HG03432 (cell line): Measurements from ENCODE around the gene ZNF729.
"Not testable (repeated sequence)": the region's sequence is repeated elsewhere in the genome, so short reads cannot be mapped to it uniquely, and the experiment has no call there.

Experiments used
- ATAC-seq: cut with Tn5 transposase; IDR thresholded peaks from one replicate; pipeline ENCODE4 v1.9.1; 2021; ENCODE audit warnings: mild to moderate bottlenecking, moderate library complexity; ENCODE audit not compliant: unreplicated experiment

Gene ZNF729

DNA sequence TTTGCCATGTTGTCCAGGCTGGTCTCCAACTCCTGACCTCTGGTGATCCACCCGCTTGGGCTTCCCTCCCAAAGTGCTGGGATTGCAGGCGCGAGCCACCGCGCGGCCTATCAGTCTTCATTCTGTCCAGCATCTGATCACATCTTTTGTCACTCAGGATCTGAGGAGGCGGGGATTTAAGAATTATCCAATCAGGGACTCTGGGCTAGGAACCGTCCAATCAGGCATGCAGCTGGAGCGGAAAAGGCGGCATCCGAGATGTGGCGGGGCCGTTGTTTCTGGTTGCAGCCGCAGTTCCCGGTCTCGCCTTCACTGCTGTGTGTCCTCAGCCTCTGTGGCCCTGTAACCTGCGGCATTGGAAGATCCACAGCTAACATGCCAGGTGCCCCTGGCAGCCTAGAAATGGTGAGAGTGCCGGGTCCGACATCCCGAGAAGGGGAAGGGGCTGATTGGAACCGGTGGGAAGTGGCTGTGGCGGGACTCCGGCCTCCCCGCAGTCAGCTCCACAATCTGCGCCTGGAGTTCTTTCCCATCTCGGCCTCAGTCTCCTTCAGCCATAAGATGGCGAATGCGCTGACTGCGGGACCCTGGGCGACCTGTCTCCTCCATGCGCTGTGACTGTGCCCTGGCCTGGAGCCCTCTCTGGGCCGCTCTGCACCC lies at the start of gene ZNF729:
Gene ZNF729 (plus strand): TSS at position 291 of the 660 bp plus-strand sequence. CDS start 85 bp downstream, at position 376.
- ATAC-seq: no peak

DNA sequence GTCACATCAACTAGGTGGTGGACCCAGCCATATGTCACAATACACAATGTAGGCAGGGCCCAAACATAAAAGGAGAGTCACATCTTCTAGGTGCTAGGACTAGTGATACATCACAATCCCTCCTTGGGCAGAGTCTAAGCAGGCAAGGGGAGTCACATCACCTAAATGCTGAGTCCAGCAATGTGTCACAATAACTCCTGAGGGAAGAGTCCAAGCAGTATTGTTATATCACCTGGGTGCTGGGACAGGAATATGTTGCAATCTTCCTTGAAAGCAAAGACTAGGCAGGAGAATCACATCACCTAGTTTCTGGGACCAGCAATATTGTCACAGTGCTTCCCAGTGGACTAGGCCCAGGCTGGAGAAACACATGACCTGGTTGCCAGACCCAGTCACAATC lies 29.4 kb upstream of the ZNF729 start:
- no peak for ATAC-seq

DNA sequence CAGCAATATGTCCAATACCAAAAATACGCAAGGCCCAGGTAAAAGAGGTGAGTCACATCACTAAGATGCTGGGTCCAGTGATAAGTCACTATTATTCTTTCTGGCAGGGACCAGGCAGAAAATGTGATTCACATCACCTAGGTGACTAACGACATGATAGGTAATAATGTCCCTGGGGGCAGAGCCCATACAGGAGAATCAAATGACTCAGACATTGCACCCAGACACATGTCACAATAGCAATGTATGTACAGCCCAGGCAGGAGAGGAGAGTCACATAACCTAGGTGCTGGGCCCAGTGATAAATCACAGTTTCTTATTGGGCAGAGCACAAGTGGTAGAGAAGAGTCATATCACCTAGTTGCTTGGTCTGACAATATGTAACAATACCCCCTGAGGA lies 28.9 kb upstream of the ZNF729 start:
- ATAC-seq: no peak

DNA sequence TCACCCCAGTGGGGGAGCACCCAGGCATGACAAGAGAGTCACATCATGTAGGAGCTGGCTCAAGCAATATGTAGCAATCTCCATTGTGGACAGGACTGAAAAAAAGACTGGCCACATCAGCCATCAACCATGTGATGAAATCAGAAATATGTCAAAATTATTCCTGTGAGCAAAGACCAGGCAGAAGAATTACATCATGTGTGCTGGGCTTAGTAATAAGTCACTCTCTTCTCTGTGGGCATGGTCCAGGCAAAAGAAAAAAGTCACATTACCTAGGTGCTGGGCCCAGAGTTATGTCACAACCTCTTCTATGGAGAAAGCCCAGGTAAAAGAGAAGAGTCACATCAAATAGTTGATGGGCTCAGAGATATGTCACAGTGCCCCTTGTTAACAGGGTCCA lies 28.3 kb upstream of the ZNF729 start:
- no peak for ATAC-seq

DNA sequence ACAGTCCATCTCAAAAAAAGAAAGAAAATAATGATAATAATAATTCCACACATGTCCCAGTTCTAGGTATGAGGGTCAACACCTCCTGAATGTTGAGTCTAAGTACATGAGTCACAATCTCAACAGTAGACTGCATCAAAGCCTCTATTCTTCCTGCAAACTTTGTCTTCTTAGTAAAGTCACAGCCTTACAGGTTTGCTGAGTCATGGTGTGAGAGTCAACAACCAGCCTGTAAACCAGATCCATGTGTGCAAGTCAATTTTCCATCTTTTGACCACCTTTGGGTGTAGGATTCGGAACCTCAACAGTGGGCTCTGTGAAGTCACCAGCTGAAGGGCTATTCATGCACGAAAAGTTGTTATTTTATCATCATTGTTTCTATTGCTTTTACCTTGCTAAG lies 25.7 kb upstream of the ZNF729 start:
- no peak for ATAC-seq

DNA sequence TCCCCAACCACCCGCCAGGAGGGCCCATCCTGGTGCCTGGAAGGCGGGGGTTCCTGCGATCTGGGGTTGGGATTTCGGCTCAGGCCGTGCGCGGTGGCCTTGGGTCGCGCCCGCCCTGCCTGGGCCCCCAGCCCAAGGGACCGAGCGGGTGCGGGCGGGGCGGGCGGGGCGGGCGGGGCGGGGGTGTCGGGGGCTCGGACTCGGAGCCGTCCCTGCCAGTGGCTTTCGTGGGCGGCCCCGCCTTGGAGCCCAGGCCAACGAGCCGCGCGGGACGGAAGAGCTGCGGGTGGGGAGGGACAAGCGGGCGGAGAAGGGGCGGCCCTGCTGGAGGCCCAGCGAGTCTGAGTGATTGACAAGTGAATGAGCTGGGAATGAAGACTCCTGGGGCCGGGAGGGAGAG lies 24.6 kb upstream of the ZNF729 start:
- ATAC-seq: no peak

DNA sequence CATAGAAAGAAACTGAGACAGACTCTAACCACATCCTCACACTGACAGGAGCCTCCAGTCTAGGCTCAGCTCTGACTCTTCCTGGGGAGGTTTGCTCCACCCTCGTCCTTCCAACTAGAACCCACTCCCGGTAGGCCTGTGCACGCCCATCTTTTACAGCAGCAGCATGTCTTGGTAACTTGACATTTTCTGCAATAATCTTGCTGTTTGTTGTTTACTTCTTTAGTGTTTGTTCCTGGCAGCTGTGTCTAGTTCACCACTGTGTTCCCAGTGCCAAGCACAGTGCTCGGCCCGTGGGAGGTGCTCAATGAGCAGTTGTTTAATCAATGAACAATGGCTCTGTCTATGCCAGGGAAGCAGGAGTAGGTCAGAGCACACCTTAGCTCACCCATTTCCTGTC lies 23.1 kb upstream of the ZNF729 start:
- ATAC-seq: no peak

DNA sequence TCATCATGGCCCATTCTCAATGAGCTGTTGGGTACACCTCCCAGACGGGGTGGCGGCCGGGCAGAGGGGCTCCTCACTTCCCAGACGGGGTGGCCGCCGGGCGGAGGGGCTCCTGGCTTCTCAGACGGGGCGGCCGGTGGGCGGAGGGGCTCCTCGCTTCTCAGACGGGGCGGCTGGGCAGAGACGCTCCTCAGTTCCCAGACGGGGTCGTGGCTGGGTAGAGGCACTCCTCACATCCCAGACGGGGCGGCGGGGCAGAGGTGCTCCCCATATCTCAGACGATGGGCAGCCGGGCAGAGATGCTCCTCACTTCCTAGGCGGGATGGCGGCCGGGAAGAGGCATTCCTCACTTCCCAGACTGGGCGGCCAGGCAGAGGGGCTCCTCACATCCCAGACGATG lies 35.3 kb downstream of the ZNF729 start:
- not testable (repeated sequence) for ATAC-seq

DNA sequence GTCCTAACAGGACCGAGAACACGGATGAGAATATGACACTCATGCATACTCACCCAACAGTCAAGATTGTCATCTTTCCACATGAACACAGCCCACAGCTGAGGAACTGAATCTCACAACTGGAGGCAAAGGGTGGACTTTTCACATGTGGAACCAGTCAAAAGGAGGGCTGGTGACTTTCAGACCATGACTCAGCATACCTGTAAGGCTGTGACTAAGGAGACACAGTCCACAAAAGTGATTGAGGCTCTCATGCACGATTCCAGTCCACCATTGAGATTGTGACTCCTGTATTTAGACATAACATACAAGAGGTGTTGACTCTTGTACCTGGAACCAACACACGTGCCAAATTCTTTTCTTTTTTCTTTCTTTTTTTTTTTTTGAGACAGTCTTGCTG lies 40.0 kb downstream of the ZNF729 start:
- no peak for ATAC-seq

DNA sequence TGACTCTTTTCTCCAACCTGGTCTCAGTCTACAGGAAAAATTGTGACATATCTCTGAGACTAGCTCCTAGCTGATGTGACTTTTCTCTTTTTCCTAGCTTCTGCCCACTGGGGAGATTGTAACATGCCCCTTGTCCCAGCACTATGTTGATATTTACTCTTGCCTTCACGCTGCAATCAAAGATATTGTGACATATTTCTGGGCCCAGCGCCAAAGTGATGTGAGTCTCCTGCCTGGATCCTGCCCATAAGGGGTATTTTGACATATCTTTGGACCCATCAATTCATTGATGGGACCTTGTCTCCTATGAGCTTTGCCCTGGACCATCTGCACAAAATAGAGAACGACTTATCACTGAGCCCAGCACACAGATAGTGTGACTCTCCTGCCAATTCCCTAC lies 41.1 kb downstream of the ZNF729 start:
- ATAC-seq: no peak

DNA sequence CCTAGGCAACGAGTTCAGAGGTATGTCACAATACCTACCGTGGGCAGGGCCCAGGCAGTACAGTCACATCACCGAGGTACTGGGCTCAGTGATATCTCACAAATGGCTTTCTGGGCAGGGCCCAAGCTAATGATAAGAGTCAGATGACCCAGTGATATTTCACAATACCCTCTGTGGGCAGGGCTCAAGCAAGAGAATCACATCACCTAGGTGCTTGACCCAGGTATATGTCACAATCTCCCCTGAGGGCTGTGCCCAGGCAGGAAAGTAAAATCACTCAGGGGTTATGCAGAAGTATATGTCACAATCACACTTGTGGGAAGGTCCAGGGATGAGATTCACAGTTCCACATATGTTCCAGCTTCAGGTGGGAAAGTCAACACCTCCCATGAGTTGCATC lies 45.3 kb downstream of the ZNF729 start:
- ATAC-seq: no peak

DNA sequence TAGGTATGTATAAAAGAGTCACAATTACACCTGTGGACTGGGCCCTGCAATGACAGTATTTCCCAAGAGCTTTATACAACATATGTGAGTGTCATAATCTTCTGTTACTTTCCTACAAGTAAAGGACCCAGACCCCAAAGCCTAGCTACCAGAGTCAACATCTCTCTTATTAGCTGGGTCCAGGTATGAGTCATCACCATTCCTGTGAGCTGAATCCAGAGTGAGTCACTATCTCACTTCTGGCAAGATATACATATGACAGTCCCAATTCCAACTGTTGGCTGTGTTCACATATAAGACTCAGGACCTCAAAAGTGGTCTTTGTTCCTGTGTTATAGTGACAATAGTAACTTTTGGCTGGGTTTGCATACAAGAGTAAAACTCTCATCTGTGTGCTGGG lies 46.7 kb downstream of the ZNF729 start:
- no peak for ATAC-seq

DNA sequence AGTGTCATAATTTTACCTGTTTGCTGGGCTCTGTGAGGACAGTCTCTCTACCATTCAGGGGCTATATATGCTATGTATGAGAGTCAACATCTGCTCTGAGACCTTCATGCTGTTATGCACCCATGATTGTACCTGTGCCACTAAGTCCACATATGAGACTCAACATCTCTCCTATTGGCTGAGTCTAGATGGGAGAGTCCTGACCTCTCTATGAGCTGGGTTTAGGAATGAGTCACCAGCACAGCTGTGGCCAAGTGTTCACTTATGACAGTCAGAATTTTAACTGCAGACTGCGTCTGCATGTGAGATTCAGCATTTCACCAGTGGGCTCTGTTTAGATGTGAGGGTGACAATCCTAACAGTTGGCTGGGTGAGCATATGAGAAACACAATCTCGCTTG lies 49.5 kb downstream of the ZNF729 start:
- ATAC-seq: no peak

DNA sequence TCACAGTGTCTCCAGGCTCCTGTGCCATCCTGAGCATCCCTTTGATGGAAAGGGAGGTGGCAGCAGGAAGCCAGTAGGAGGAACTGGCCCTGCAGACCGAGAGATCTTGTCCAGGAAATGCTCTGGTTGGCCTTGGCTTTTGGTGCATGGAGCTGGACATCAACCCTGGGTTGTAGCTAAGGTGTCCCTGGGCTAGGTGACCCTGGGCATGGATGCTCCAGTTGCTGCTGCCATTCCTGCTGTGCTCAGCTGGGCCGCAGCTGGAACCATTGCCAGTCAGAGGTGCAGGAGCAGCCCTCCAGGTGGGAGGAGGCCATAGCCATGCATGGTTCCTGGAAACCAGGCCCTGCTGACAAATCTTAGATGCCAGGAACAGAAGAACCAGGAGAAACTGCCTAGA lies 68.4 kb downstream of the ZNF729 start:
- no peak for ATAC-seq
